Measurements from ENCODE around the gene SLC1A2.

The SLC1A2 gene

DNA sequence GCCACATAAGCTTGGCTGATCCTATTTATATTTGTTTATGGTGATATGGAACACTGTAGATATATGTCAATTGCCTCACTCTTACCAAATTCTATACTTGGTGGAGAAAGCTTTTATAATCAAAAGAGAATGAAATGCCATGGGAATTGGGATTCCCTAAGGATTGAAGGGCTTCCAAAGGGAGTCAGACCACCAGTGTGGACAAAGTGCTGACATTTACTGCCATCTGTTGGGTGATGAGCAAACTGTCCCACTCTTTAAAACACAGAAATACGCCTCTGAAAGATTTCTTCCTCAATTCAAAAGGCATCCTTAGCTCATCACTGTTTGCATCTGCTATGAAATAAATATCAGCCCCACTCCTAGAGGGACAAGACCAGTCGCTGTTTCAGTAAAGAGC lies 7.1 kb downstream of the SLC1A2 start:
- no peak for DNase-seq

DNA sequence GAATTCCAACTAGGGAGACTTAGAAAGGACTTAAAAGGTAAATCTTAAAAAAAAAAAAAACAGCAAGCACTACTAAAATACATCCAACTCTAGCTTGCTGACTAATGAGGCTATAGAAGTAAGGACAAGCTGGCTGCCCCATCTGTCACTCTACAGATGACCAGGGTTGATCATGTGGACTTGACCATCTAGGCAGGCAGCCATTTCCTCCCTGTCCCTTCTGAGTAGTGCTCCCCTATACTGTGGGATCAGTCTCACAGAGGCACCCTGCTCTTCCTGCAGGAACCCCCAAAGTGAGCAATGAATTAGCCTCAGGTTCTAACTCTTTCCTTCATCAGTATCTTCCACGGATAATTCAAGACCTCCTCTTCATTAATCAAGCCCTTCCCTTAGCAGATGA lies 12.3 kb downstream of the SLC1A2 start:
- no peak for DNase-seq

DNA sequence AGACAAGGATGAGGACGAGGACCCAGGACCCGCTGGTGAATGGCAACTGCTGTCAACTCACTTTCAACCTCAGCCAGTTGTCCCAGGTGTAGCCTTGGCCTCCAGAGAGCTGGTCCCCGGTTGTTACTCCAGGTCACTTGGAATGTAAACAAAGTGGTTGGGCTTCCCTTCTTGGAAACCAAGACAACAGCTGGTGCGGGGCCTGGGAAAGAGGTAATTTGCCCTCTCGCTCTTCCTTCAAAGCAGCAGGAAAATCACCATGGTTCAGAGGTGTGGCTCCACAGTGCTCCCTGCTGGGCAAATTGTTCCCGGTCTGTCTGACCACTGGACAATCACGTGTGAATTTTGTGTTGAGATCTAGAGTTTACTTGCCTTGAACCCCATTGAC lies 15.0 kb downstream of the SLC1A2 start:
- no peak for DNase-seq

DNA sequence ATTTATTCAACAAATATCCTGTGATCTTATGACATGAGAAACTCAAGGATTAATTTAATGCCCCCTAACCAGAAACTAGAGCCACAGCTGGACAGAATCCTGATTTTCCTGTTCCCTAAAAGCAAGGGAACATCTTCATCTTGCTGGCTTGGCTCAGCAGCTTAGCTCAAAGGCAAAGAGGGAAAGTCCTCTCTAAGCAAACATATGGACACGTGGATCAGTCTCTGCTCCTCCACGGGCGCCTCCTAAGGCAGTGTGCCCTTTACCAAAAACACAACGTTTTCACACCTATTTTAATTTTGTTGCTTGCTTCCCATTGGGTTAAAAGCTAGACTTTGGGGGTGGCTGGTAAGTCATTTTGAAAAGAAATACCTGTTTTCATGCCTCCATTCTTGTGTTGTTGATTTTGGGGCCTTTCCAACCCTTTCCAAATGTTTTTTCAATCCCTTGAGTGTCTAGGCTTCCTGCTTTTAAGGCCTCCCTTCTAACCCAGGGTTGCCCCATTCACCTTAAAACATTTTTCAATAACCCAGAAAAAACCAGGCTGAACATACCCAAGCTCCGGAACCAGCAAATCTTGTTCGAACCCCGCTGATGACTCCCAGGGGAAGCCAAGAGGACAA lies 15.5 kb downstream of the SLC1A2 start:
- DNase-seq = no peak

DNA sequence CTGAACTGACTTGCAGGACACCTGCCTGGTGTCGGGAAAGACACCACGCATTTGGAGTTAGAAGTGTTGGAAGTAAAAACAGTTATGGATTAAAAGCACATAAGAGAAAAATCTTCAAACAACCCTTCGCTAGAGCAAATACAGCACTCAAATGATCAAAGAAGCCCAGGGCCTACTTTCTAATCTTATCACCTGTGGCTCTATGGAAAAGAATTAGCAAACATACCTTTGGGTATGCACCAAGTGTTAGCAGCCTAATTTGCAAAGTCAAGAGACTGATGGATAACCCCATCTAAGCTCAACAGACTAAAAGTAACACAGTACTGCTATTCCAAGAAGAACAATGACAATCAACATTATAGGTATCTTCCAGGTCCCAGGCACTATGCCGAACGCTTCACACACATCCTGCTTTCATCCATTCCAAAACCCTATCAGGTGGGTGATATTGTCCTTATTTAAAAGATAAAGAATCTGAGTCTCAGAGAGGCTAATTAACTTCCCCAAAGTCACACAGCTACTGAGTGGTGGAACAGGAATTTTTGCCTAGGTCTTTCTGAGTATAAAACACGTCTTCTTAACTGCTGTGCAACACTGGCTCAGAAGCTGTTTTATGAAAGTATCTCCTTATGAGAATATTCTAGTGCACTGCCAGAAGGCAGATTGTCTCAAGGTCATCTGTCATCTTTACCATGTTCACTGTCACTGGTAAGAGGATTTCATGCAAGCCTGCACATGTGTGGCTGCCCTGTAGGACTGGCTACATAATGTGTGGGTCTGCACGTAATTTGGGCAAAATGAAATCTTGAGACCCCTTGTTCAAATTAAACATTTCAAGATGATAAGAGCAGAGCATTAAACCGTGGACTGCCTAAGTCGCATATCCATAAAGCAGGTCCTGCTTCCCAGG lies 16.4 kb downstream of the SLC1A2 start:
- DNase-seq = no peak

DNA sequence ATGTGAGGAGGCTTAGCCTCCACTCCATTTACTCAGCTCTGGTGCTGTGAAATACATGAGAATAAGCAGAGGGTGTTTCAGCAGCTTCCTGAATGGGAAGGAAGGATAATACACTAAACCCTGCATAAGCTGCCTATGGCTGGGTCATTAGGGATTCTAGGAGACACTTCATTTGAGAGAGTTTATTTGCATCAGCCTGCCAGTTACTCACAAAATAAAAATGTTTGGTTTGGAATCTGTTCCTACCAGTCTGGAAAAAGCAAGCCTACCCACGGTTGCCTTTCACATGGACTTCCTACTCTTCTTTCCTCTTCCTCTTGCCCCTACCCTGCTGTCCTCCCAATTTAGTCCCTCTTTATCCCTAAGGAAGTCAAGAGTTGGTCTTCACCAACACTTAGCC lies 20.5 kb downstream of the SLC1A2 start:
- DNase-seq = no peak

DNA sequence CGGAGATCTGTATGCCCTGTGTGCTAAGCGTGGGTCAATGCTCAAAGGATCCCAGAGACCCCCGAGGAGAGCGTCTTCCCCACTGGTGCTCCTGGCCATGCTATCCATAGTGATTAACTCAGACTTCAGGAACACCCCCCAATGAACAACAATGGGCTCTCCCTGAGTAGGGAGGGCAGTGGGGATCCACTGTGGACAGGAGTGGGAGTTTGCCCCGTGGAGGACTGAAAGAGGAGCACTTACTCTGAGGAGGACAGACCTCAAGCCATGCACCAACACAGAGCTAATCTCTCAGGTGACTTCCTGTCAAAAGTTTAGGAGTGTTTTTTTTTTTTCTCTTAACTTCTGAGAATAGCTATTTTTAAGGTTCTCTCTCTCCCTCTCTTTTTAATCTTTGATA lies 24.4 kb downstream of the SLC1A2 start:
- no peak for DNase-seq

DNA sequence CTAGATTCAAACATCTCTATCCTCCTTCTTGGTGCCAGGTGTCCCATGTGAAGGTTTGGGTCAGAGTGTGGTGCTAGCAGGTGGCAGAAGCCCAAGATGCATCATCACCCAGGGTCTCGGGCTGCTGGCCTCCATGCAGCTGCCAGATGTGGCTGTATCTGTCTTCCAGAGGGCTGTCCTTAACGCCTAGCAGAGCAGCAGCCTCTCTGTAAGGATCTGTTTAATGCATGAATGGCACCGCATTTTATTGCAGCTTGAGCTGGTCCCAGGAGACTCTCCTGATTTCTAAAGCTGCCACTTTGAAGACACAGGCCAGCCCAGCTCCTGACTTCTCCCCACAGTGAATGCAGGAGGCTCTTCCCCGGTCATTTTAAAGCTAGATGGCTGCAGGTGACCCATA lies 26.3 kb downstream of the SLC1A2 start:
- DNase-seq = no peak

DNA sequence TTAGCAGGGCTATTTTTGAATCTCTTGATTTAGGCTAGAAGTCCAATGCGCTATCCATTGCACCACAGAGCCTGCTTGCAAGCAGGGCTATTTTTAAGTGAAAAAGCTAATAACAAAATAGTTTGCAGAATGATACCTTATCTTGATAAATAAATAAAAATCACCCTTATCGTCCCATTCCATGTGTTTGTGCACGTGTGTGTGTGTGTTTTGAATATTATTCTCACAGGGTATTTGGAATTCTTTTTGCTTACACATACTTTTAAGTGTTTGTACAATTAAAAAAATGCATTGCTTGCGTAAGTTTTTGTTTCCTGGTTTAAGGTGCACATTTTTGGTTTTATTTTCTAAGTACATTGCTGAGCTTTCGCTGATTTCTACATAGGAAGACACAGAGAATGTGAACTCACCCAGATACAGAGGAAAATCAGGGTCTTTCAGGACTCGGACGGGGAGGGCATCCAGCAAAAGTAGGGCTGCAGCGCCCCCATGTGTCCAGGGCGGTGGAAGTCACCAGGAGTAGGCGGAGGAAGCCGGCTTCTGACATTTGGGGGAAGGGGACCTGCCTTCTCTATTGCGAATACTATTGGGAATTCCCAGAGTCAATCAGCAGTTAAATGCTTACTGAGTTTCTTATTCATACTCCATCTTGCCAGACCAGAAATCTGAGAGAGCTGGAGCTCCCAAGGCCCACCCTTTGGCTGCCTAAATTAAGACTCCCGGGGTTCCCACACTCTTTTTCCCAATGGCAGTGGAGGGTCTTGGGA lies 27.3 kb downstream of the SLC1A2 start:
- peak; percentile 94 for DNase-seq

DNA sequence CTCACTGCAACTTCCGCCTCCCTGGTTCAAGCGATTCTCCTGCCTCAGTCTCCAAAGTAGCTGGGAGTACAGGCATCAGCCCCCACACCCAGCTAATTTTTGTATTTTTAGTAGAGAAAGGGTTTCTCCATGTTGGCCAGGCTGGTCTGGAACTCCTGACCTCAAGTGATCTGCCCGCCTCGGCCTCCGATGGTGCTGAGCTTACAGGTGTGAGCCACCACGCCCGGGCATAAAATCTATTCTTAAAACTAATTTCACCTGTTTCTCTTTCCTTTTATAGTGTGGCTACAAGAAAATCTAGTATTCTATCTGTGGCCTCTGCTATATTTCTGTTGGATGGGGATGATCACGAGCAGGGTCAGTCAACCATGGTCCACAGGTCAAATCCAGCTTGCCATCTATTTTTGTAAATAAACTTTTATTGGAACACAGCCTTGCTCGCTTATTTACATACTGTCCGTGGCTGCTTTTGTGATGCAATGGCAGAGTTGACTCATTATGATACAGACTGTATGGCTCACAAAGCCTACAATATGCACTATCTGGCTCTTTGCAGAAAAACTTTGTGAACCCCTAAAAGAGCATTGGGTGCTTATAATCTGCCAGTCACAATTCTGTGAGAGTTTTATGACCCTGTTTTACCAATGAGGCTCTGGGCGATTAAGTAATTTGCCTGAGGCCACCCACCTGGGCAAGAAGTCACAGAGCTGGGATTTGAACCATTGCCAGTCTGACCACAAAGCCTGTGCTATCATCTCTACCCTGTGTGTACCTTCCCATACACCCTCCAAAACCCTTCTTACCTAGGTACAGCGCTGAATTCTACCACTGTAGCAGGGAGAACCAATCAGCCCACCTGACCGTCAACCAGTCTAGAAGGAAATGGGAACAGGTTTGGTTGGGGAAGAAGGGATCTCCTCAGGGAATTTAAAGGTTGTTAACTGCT lies 28.3 kb downstream of the SLC1A2 start:
- no peak for DNase-seq

DNA sequence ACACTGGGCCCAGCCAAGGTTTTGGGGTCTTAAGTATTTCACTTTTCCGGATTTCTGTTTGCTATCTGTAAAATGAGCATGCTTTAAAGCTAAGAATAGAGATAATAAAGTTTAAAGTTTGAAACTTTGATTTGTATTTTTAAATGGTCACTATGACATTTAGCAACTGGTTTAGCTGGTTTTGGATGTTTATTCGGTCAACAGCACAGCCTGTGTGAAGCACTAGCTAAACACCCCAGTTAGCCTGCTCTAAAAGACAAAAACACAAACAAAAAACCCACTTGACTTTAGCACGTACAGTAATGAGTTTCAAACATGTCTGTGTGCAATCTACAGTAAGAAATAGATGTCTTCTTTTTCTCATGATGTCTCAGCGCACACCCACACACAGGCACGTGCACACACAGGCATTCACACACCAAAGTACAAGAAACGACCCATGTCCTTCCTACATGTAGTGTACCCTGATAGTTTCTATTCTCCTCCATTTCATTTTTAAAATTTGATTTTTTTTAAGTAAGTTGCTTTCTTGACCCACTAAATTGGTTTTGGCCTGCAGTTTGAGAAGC lies 29.4 kb downstream of the SLC1A2 start:
- no peak for DNase-seq

DNA sequence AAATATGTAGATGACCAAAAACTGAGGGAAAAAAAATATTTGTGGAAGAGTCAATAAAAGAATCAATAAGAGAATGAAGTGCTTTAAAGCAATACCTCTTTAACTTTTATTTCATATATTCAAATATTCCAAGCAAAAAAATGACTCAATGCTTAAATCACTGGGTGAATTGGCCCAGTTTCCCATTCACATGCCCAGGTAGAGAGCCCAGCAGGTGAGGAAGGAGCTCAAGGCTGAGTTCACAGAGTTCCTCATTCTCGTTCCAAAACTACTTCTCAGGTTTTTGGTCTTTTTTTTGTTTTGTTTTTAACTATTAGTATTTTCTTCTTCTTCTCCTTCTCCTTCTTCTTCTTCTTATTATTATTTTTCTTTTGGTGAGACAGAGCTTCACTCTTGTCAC lies 30.2 kb downstream of the SLC1A2 start:
- DNase-seq = no peak

DNA sequence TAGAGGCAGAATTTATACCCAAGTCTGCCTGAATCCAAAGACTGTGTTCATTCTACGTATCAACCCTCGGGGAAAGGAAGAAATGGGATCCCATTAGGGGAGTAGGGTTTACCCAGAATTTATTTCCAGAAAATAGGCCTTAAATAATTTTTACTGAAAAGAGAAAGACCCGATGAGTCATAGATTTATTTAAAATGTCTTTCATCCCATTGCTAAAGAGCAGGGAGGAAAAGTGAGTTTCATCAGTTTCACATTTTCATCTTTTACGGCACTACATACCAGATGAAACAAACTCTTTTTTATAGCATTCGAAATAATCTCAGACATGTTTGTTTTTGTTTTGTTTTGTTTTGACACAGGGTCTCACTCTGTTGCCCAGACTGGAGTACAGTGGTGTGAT lies 31.3 kb downstream of the SLC1A2 start:
- DNase-seq = no peak

DNA sequence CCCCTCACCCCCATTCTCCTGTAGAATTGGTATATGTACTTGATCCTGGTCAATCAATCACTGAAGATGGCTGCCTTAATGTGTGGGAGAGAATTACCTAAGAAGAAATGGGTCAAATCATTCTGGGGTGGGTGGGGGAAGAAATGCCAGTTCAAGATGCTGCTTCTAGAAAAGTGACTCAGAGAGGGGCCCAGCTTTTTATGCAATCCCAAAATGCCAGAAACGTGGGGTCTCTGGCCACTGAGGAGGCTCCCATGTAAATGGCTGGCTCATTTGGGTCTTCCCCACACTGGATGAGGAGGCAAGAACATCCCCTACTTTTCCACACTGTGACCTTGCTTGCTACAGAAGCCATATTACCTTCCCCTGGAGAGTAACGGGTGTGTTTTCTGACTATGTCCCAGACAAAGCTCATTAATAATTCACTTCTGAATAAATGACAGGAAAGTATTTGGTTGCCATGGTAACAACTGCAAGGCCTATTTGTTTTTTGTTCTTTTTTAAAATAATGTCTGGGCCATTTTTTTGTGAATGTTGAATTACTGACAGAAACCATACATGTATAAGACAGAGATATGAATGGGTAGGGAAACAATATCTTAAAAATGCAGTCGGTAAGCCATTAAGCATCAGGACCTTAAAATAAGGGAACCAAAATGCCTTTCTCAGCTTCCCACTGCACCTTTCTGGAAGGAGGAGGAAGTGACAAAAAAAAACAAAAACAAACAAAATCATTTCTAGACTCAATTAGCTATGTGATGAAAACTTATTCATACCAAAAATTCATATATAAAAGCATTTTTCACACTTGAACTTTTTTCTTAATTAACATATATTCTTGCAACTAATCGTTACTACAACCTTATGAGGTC lies 32.0 kb downstream of the SLC1A2 start:
- no peak for DNase-seq

DNA sequence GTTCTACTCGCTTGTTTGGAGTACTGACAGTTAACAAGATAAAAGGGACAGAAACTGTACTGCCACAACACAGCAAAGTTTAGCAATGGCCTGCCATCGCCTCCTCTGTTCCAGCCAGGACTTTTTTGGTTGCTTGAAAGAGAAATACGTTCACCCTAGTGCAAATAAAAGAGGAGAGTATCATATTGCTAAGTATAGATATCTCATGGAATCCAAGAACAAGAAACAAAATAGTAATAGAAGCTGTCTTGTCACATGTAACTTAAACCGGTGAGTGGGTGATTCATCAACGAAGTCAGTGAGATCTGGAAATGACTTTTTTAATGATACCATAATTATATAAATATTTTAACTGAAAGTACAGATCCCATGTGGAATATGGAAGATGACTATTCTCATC lies 35.4 kb downstream of the SLC1A2 start:
- no peak for DNase-seq

DNA sequence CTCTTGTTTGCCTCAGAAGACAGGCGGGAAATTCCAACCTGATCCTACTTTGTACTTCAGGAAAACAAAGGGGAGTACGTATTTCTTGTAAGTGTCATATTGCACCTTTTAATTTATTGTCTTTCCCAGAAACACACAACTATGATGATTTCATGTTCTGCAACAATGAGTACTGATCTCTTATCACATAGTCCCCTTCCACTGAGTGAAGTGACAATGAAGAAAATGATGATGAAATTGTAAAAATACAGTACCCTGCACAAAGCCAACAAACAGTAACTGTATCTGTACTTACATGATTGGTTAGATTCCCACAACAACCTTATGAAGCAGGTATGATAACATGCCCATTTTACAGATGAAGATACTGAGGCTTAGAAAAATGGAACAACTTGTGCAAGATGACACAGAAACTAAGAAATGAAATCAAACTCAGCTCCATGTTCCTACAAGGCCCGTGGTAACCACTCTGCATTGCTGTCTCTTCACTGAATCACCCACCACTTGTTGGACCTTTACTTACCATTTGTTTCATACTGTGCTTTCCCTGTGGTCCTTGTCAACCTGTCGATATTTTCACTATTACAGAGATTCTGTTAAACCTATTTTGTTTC lies 37.5 kb downstream of the SLC1A2 start:
- DNase-seq = no peak

DNA sequence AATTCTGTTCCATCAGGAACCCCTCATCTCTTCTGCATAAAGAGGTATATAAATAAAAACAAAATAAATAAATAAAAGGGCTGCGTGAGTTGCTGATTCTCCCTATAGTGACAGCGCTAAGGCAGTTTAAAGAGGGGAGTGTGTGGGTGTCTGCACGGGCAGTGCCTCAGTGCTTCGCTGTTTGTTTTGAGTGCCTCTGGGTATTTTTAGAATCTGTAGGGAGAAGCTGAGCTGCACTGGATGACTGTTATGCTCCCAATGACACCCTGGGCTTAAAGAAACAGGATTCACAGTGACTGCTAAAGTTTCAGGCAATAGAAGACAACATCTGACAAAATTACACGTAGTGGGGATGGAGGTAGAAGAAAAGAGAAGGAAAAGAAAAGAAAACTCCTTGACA lies 38.8 kb downstream of the SLC1A2 start:
- DNase-seq = no peak

DNA sequence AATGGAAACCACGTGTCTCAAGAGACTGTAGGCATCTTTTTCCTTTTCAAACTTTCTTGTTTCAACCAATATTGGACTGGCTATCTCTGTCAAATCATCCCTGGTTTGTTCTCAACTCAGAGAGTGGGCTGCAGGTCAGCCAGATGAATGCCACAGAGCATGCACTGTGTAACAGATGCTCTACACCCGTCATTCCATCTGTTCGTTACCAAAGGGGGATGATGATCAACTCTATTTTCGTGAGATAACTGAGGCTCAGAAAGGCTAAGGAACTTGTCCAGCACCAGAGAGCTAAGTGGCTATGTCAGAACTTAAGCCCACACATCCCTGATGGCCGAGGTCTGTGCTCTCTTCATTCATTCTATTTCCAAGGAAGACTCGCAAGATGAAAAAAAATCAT lies 42.1 kb downstream of the SLC1A2 start:
- no peak for DNase-seq

DNA sequence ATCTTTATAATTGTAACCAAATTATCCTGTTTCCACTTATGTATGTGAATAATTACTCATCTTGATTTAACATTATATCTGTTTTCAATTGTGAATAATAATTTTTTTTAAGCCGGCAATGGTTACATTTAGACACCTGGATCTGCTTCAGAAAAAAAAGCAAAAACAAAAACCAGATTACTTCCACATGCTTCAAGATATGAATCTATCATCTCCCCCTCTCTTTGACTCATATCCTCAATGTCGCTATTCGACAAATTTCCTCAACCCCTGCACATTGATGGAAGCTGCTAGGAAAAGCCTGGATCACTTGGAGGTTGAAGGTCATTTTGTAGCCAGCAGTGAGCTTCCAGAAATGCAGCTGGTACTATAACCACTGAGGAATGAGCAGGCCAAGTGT lies 42.7 kb downstream of the SLC1A2 start:
- no peak for DNase-seq

DNA sequence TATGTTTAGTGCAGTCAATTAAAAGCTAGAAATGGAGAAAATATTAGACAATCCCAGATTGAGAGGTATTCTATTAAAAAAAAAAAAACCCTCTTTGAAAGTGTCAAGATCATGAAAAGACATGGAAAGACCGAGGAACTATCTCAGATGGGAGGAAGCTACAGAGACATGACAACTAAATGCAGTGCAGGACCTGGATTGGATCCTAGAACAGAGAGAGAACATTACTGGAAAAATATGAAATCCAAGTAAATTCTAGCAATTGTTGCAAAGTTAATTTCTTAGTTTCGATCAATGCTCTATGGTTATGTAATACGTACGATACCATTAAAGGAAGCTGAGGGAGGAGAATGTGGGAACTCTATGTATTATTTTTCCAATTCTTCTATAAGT lies 43.2 kb downstream of the SLC1A2 start:
- DNase-seq = no peak
